ENCODE results near the gene WNT5B. TPM values are rescaled to one million over a fixed set of nuclear protein-coding genes. Genes with fewer than 3 reads are reported as not detected.

WNT5B gene
- total and polyA plus RNA-seq, 2 of the 4 experiments (the other 2 are of a cell fraction) = 83.7 to 102 TPM

DNA sequence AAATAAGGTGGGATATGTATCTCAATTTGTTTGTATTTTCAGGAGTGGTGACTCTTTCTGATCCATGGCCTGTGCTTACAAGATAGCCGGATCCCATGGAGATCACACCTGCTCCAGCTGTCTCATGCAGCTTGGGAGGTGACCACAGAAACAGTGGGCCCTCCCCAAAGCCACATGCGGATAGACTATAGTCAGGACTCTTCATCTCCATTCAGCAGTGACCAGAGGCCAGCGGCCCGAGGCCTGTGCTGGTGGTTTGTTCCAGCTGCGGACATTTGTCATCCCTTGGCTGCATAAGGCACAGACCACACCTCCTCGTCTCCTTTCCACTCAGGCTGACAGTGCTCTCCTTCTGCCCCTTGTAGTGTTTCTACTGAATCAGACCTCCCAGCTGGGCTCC is 14.7 kb upstream of the WNT5B start:
- Histone ChIP-seq H2BK5ac (ENCODE audit: low read depth, low read length, poor library complexity, severe bottlenecking) (no peak overlapping the region), H2AK5ac (ENCODE audit: low read depth, low read length) (peak overlapping the region; percentile 8; the same call in 1 of the 2 replicates), H4K8ac (ENCODE audit: low read depth in 2 of 2, low read length in 2 of 2) (no peak overlapping the region), H2BK120ac (ENCODE audit: low read depth, low read length) (peak overlapping the region; percentile 21; the same call in 1 of the 2 replicates), H3K18ac (ENCODE audit: low read depth, low read length) (no peak overlapping the region), H4K20me1 (ENCODE audit: insufficient read depth, low read length) (peaks cover 44% of the 10 kb centered on the region; the same call in 1 of the 2 replicates), H4K91ac (ENCODE audit: insufficient read depth, low read depth, low read length) (no peak overlapping the region), H3K4me3 (ENCODE audit: insufficient read depth, low read depth, low read length) (no peak overlapping the region), H2BK15ac (ENCODE audit: low read depth, low read length) (no peak overlapping the region), H3K9me3 (ENCODE audit: control insufficient read depth, insufficient read depth, low read length) (no peaks in the 10 kb centered on the region), H3K23ac (ENCODE audit: low read depth, low read length) (no peak overlapping the region), H3K4ac (ENCODE audit: low read depth, low read length) (no peak overlapping the region), H3K79me1 (ENCODE audit: low read depth in 1 of 2, low read length in 2 of 2) (peaks cover 40 to 92% of the 10 kb centered on the region in 2 experiments), H4K5ac (ENCODE audit: low read depth, low read length) (no peak overlapping the region), H2AFZ (replicated peaks; ENCODE audit: low read length, poor library complexity) (no peak overlapping the region), H3K4me2 (ENCODE audit: low read depth, low read length) (no peak overlapping the region), H3K56ac (ENCODE audit: extremely low read depth, insufficient read depth, low read length) (no peak overlapping the region), H3K4me1 (ENCODE audit: control insufficient read depth, insufficient read depth, low read length) (peaks cover 13% of the 10 kb centered on the region), H2BK20ac (ENCODE audit: low read depth, low read length) (peak overlapping the region; percentile 65), H3K9me1 (ENCODE audit: insufficient read depth, low read length) (peaks cover 27% of the 10 kb centered on the region), H3K27me3 (ENCODE audit: control insufficient read depth, insufficient read depth, low read length) (no peaks in the 10 kb centered on the region), H3K14ac (replicated peaks; ENCODE audit: low read depth, low read length) (no peak overlapping the region), H2AK9ac (replicated peaks; ENCODE audit: low read depth, low read length, poor library complexity) (no peak overlapping the region), H3K9ac (ENCODE audit: low read depth, low read length) (no peak overlapping the region), H3K27ac (ENCODE audit: insufficient read depth, low read length) (no peak overlapping the region), H3K36me3 (ENCODE audit: control insufficient read depth, insufficient read depth, low read length) (no peaks in the 10 kb centered on the region; the same call in 1 of the 2 replicates)
- in situ Hi-C loops (cut with MboI; ENCODE audit: low sequenced_read_pairs) = no loop called here
- no CpG with 5 or more reads among the region's 6 CpGs for WGBS, 2 experiments (ENCODE audit: extremely low coverage in 2 of 2, insufficient read length in 1 of 2)
- no peak for TF ChIP-seq SMC3 (IDR thresholded peaks at IDR 0.05; ENCODE audit: low read depth, low read length)
- TF ChIP-seq MAZ (IDR thresholded peaks at IDR 0.05; ENCODE audit: borderline replicate concordance, low read depth, low read length) = no peak
- TF ChIP-seq RAD21 (IDR thresholded peaks at IDR 0.05; ENCODE audit: low read length) = no peak
- TF ChIP-seq RCOR1 (IDR thresholded peaks at IDR 0.05; ENCODE audit: insufficient replicate concordance, low read length) = no peak
- TF ChIP-seq CTCF (conservative IDR thresholded peaks at IDR 0.05; ENCODE audit: low read depth, low read length) = no peak
- TF ChIP-seq, protein P1, sequence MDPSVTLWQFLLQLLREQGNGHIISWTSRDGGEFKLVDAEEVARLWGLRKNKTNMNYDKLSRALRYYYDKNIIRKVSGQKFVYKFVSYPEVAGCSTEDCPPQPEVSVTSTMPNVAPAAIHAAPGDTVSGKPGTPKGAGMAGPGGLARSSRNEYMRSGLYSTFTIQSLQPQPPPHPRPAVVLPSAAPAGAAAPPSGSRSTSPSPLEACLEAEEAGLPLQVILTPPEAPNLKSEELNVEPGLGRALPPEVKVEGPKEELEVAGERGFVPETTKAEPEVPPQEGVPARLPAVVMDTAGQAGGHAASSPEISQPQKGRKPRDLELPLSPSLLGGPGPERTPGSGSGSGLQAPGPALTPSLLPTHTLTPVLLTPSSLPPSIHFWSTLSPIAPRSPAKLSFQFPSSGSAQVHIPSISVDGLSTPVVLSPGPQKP (IDR thresholded peaks at IDR 0.05; ENCODE audit: borderline replicate concordance, low read depth, low read length) = no peak
- dilution Hi-C loops (cut with HindIII; ENCODE audit: low sequenced_read_pairs, unreplicated experiment) = no loop called here
- DNase-seq (no peak), ATAC-seq (ENCODE audit: low read depth) (no peak)
- intact Hi-C loops (cut with micrococcal nuclease) = no loop called here
- BruUV-seq (replicated peaks) = no TSS peak
- ChIA-PET POLR2A (ENCODE audit: unreplicated experiment) (no interaction called here), CTCF (no interaction called here)
